ENCODE data around the gene ST6GALNAC2. TPM values are rescaled to one million over a fixed set of nuclear protein-coding genes. Genes with fewer than 3 reads are reported as not detected.
"Not testable (repeated sequence)": the region's sequence is repeated elsewhere in the genome, so short reads cannot be mapped to it uniquely, and the experiment has no call there.

The ST6GALNAC2 gene
- total RNA-seq, 1 donor from 2014 or later = 6.1 TPM

- no peak for DNase-seq
- ATAC-seq (ENCODE audit: poor library complexity) = no peak
- intact Hi-C loops (cut with DNase I) = no loop called here
Observed at GRCh38 chr17:76561799-76562268, 23.8 kb downstream of the ST6GALNAC2 start.

DNA sequence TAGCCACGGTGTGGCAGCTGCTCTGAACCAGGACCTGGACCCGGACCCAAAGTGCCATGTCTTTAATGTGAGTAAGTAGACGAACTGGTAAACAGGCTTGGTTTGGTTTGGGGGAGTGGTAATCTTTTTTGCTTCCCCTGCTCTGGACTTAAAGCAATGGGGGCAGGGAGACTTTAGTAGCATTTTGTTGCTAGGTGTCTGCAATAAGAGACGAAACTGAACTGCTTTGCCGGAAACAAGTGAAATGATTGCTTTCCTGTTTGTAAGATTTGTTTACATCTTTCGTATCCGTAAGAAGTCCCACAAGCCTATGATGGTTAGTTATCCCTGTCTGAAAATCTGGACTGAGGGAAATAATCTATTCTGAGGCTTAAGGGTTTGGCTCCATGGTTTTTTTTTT is 24.3 kb downstream of the ST6GALNAC2 start:
- DNase-seq (no peak), ATAC-seq (ENCODE audit: poor library complexity) (no peak)
- intact Hi-C loops (cut with DNase I) = no loop called here

GRCh38 chr17:76560877-76561221 is 24.8 kb downstream of the ST6GALNAC2 start:
- intact Hi-C loops (cut with DNase I) = no loop called here

GRCh38 chr17:76560036-76560876 is 25.4 kb downstream of the ST6GALNAC2 start:
- intact Hi-C loops (cut with DNase I) = no loop called here
- DNase-seq (no peak), ATAC-seq (ENCODE audit: poor library complexity) (no peak)

More at GRCh38 chr17:76560877-76561221, 24.8 kb downstream of the ST6GALNAC2 start:
- no peak for DNase-seq
- ATAC-seq (ENCODE audit: poor library complexity) = no peak

GRCh38 chr17:76559460-76559859 is 26.2 kb downstream of the ST6GALNAC2 start:
- DNase-seq; intact Hi-C loops (cut with DNase I): not testable (repeated sequence)
- peak; percentile 43 for ATAC-seq (ENCODE audit: poor library complexity)

DNA sequence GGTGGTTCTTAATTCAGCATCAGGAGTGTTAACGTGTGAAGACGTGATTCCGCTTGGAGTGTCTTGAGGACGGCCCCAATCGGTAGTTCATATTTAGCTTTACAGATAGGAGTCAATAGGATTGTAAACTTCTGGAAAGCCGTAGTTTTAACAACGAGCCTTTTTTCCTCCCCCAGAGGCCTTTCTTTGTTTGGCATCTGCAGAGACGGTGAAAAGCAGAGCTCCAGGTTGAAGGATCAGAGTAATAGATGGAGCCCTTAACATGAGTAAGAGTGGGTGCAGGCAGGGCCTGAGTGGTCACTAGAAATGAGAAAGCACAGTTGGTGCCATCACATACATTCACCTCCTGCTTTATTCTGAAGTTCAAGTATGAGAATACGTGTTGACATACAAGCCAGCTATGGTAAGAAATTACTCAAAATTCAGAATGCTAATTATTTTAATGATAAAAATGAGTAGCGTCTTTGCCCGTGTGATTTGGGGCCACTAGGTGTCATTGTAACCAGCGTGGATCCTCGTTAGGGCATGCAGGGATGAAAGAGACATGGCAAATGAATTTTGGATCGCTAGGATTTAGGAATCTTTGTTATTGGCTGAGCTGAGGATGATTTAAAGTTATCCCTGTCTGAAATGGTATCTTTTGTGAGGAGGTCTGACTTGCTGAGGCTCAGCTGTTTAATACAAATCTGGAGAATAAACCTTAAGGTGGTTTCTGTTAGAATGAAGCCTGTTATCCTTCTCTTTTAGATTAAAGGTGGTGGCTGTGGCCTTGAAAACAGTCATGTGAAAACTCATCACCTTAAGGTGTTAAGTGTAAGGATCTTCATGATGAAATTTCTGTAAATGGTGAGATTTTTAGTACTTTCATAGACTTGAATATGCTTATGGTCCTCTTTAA is 27.2 kb downstream of the ST6GALNAC2 start:
- intact Hi-C loops (cut with DNase I) = no loop called here
- DNase-seq (no peak), ATAC-seq (ENCODE audit: poor library complexity) (peak; percentile 34)

- intact Hi-C loops (cut with DNase I) = no loop called here
- DNase-seq (peak; percentile 95), ATAC-seq (ENCODE audit: poor library complexity) (peak; percentile 91)
Observed at GRCh38 chr17:76557368-76558197, 28.1 kb downstream of the ST6GALNAC2 start.

GRCh38 chr17:76556765-76557367 is 28.8 kb downstream of the ST6GALNAC2 start:
- intact Hi-C loops (cut with DNase I) = no loop called here
- ATAC-seq (ENCODE audit: poor library complexity) = peak; percentile 5
- DNase-seq = no peak

DNA sequence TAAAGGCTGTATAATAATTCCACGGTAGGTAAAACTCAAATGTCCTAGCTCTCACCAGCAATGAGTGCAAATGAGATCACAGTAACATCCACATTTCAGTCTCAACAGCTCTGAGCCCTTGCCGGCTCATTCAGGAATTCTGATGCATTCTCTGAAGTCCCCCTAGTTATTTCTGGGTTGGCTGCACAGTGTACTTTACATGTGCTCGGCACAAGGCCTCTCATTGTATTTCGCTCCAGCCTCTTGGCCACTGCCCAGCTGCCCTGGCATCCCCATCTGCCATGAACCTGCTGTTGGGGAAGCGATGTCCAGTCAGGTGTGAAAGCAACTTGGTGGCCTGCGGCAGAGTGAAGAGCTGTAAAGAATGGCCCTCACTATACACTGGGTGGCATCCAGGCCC is 31.5 kb downstream of the ST6GALNAC2 start:
- intact Hi-C loops (cut with DNase I) = no loop called here
- no peak for DNase-seq
- peak; percentile 40 for ATAC-seq (ENCODE audit: poor library complexity)

DNA sequence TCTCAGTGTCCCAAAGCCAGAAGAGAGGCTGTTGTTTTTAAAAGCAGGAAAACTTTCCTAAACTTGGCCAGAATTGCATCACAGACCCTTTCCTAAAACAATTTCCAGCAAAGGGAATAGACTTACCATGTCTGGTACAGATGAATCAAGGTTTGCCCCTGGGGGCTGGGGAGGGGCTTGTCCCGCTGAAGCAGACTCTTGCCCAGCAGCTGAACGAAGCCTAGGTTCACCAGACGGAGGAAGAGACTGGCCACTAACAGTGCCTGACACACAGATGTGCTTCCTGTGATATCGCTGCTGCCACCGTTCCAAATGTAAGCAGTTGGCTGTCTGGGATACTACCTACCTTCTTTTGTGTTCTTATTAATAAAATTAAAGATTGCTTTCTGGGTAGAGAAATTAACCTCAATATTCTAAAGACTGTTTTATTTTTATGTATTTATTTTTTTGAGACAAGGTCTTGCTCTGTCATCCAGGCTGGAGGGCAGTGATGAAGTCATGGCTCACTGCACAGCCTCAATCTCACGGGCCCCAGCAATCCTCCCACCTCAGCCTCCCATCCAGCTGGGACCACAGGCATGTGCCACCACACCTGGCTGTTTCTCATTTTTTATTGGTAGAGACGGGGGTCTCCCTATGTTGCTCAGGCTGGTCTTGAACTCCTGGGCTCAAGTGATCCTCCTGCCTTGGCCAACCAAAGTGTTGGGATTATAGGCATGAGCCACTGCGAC is 32.3 kb downstream of the ST6GALNAC2 start:
- ATAC-seq (ENCODE audit: poor library complexity) = no peak
- no peak for DNase-seq
- intact Hi-C loops (cut with DNase I) = no loop called here

- intact Hi-C loops (cut with DNase I) = no loop called here
- DNase-seq (no peak), ATAC-seq (ENCODE audit: poor library complexity) (no peak)
Observed at GRCh38 chr17:76551685-76552084, 34.0 kb downstream of the ST6GALNAC2 start.

DNA sequence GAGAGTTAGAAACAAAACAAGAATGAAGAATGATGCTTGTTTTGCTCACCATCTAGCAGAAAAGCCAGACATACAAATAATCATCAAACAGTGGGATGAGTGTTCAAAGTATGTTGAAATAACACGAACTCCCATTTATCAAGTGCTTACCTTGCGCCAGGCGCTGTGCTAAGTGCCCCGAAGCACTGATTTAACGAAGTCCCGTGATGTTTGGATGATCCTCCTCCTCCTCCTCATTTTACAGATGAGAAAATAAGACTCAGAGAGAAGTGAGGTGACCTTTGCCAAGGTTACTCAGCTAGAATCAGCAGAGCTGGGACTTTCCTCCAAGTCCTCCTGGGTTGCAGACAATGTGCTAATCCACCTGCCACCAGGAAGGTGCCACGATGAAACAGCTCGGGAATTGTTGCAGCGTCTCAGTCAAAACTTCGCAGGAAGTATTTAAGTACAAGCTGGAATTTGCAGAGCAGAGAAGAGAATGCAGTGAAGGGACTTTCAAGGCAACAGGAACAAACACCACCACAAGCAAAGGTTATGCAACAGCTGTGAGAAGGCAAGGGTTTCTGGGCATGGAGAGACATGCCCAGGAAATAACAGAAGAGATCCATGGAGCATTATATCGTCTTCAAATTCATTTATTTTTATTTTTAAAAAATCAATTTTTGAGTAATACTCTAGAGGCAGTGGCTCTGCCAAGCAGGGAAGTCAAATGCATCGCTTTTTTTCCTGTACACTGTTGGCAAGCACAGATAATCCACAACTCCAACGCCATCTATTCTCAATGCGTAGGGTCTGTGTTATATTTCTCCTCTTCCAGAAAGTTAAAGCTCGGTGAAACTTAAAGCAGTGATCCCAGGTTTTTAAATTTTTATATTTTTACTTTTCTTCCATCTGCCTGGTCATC is 34.7 kb downstream of the ST6GALNAC2 start:
- DNase-seq = no peak
- intact Hi-C loops (cut with DNase I) = no loop called here
- no peak for ATAC-seq (ENCODE audit: poor library complexity)

- intact Hi-C loops (cut with DNase I) = no loop called here
- ATAC-seq (ENCODE audit: poor library complexity) (no peak), DNase-seq (no peak)
Observed at GRCh38 chr17:76549539-76549938, 36.1 kb downstream of the ST6GALNAC2 start.

DNA sequence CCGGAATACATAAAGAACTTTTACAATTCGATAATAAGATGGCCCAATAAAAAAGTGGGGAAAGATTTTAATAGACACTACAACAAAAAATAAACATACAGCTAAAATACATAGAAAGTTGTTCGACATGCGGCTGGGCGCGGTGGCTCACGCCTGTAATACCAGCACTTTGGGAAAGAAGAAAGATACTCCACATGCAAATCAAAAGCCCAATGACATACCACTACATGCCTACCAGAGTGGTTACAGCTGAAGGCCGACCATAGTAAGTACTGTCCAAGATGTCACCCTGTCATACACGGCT is 36.5 kb downstream of the ST6GALNAC2 start:
- DNase-seq (no peak), ATAC-seq (ENCODE audit: poor library complexity) (no peak)
- intact Hi-C loops (cut with DNase I) = no loop called here

DNA sequence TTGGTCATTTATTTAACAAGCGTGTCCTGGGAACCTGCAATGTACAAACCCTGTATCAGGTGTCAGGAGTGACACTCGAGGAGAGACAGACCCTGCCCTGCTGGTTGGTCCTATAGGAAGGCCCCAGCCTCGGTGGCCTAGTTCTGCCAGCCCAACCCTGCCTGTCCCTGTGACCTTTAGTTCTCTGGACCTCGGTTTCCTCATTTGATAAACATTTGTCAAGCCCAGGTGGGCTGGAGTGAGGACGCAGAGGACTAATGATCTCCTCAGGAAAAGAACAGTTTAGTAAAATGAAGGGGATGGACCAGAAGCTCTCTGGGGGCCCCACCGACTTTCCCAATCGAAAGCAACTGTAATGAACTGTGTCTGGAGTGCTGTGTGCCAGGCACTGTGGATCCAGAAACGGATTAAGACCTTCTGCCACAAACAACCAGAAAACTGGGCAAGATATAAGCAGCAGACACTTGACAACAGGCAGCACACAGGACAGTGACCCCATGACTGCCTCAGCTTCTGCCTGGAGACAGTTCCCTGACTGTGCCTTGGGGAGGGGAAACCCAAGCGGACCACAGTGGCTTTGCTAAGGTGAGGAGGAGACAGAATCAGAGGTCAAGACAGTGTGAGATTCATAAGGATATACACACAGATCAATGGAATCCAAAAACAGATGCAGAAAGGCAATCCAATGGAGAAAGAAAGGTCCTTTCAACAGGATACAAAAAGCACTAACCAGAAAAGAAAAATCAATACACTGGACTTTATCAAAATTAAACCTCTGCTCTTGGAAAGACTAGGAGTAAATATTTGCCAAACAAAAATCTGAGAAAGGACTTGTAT is 37.1 kb downstream of the ST6GALNAC2 start:
- DNase-seq = no peak
- intact Hi-C loops (cut with DNase I) = no loop called here
- no peak for ATAC-seq (ENCODE audit: poor library complexity)

- intact Hi-C loops (cut with DNase I) = no loop called here
- no peak for ATAC-seq (ENCODE audit: poor library complexity)
Observed at GRCh38 chr17:76547642-76548202, 37.9 kb downstream of the ST6GALNAC2 start.

More at GRCh38 chr17:76547642-76548202, 37.9 kb downstream of the ST6GALNAC2 start:
- DNase-seq = no peak

All from Right ventricle myocardium superior (tissue), 1 donor.